Middle frontal gyrus (tissue), 1 donor: ENCODE measurements around the gene CHID1.

Source experiments
- DNase-seq: peaks from one replicate; pipeline ENCODE4 v3.0.0-alpha.2; 2015; ENCODE audit warnings: low spot score; ENCODE audit errors: extremely low spot score

The CHID1 gene

GRCh38 chr11:910589-911030 is at the start of gene CHID1:
TSS of gene CHID1 (minus strand) at chr11:910810. CDS start at chr11:904816, 5,994 bp downstream.
- peak; percentile 66 for DNase-seq

GRCh38 chr11:959608-960007 is 49.0 kb upstream of the CHID1 start:
- DNase-seq: no peak

GRCh38 chr11:959027-959426 is 48.4 kb upstream of the CHID1 start:
- DNase-seq: no peak

GRCh38 chr11:958101-958500 is 47.5 kb upstream of the CHID1 start:
- DNase-seq: no peak

- DNase-seq: no peak
Measured at GRCh38 chr11:957212-957920, 46.8 kb upstream of the CHID1 start.

- no peak for DNase-seq
Measured at GRCh38 chr11:955154-956063, 44.8 kb upstream of the CHID1 start.

- no peak for DNase-seq
Measured at GRCh38 chr11:954392-955153, 44.0 kb upstream of the CHID1 start.

- DNase-seq: no peak
Measured at GRCh38 chr11:953512-953911, 42.9 kb upstream of the CHID1 start.

- DNase-seq: no peak
Measured at GRCh38 chr11:952406-953385, 42.1 kb upstream of the CHID1 start.

- no peak for DNase-seq
Measured at GRCh38 chr11:951507-951906, 40.9 kb upstream of the CHID1 start.

GRCh38 chr11:947744-948143 is 37.1 kb upstream of the CHID1 start:
- DNase-seq: no peak

GRCh38 chr11:945986-946385 is 35.4 kb upstream of the CHID1 start:
- DNase-seq: peak; percentile 61

GRCh38 chr11:944711-945470 is 34.3 kb upstream of the CHID1 start:
- no peak for DNase-seq

- no peak for DNase-seq
Measured at GRCh38 chr11:942823-943222, 32.2 kb upstream of the CHID1 start.

GRCh38 chr11:940496-941135 is 30.0 kb upstream of the CHID1 start:
- DNase-seq: no peak

GRCh38 chr11:937841-938261 is 27.2 kb upstream of the CHID1 start:
- DNase-seq: no peak

GRCh38 chr11:936199-936598 is 25.6 kb upstream of the CHID1 start:
- no peak for DNase-seq

GRCh38 chr11:934527-934926 is 23.9 kb upstream of the CHID1 start:
- no peak for DNase-seq

- DNase-seq: no peak
Measured at GRCh38 chr11:933936-934335, 23.3 kb upstream of the CHID1 start.
